Epithelial cell of esophagus (primary cell): Measurements from ENCODE around the gene LSM14A.

Experiments
- DNase-seq: peaks from one replicate; pipeline ENCODE4 v3.0.0; 2010; ENCODE audit warnings: low read depth
- H3K4me3 ChIP-seq: 2 replicates; pipeline ENCODE4 v1.5.1; 2011; ENCODE audit warnings: mild to moderate bottlenecking, low read length, control low read depth
- TF ChIP-seq, protein P1 (sequence below): IDR thresholded peaks from 2 replicates; pipeline ENCODE4 v1.5.1; 2011; ENCODE audit warnings: low read depth, mild to moderate bottlenecking, low read length, control low read depth, inconsistent platforms; ENCODE audit not compliant: insufficient read depth; ENCODE audit errors: missing control alignments

LSM14A gene

DNA sequence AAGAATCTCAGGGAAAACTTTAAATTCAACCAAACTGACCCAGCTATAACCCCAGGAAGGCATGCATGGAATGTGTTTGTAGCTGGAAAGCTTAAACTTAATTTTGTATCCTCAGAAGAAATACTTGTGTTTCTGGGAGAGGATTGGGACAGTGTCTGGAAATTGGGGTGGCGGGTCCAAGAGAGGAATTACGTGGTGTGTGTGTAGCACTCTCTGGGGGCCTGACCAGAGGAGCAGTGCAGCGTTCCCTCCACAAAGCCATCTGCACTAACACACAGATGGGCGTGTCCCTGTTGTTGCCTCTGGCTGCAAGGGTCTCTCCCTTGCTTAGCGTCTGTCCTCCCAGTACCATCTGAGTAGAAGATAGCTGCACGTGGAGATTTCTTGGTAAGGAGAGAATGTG is 88.5 kb downstream of the LSM14A start:
- no peak overlapping the region for H3K4me3 ChIP-seq
- TF ChIP-seq, protein P1, sequence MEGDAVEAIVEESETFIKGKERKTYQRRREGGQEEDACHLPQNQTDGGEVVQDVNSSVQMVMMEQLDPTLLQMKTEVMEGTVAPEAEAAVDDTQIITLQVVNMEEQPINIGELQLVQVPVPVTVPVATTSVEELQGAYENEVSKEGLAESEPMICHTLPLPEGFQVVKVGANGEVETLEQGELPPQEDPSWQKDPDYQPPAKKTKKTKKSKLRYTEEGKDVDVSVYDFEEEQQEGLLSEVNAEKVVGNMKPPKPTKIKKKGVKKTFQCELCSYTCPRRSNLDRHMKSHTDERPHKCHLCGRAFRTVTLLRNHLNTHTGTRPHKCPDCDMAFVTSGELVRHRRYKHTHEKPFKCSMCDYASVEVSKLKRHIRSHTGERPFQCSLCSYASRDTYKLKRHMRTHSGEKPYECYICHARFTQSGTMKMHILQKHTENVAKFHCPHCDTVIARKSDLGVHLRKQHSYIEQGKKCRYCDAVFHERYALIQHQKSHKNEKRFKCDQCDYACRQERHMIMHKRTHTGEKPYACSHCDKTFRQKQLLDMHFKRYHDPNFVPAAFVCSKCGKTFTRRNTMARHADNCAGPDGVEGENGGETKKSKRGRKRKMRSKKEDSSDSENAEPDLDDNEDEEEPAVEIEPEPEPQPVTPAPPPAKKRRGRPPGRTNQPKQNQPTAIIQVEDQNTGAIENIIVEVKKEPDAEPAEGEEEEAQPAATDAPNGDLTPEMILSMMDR: no peak
- DNase-seq: no peak

DNA sequence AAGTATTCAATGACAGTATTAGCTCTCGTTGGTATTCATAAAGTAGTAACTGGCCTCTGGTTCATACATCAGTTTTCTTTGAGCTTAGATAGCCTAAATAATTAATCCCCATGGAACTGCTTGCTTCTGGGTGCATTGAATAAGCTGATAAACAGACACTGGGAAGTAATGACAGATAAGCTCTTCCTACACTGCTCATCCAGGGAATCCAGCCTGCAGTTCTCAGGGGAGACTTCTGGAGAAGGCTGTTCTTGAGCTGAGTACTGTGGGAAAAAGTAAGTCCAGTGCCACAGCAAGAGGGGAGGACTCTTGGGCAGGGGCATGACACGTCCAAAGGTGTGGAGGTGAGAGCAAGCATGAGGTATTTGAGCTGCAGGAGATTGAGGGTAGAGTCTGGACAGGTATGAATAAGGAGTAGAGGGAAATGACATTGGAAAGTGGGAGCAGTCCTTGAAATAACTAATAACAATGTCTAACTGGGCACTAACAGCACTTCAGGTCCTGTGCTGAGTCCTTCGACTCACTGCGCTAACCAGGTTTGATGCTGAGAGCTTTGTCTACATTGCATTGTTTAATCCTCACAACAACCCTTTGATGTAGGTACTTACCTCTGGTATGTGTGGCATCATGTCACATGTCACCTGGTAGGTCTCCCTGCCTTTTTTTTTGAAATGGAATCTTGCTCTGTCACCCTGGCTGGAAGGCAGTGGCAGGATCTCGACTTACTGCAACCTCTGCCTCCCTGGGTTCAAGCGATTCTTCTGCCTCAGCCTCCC is 89.2 kb downstream of the LSM14A start:
- H3K4me3 ChIP-seq: no peak overlapping the region
- TF ChIP-seq, protein P1: no peak
- no peak for DNase-seq

DNA sequence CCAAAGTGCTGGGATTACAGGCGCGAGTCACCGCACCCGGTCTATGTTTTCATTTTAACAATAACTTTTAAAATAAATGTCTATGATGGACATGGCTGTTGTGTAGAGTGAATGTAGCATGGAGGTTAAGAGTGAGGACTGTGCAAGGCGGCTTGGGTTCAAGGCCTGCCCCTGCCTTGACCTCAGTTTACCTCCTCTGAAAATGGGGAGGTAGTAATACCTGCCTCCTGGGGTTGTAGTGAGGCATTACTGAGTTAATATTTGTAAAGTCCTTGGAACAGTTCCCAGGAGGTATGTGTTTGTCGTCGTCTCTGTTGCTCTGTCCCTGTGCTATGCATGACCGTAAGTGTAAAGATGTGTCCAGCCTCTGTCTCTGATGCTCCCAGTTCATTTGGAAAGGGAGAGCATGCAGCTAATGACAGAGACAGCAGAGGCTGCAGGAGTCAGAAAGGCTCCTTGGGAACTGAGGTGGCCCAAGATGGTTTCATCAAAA is 91.5 kb downstream of the LSM14A start:
- TF ChIP-seq, protein P1: no peak
- DNase-seq: no peak
- no peak overlapping the region for H3K4me3 ChIP-seq

DNA sequence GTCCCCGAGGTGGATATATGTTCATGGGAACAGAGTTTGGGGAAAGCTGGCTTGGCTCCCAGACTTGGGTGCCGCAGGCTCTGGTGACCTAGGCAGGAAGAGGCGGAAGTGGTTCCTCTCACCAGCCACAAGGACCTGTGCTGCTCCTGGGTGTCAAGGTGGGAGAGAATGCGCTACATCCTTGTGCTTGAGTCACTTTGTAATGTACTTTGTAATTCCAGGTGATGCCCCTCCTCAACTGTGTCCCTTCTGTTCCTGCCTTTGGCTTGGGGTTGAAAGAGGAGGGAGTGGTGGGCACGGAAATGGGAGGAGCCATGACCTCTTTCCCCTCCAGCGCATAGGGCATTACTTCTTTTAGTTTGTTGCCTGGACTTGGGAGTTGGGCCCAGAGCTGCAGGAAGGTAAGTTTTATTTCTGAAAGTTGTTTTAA is 92.9 kb downstream of the LSM14A start:
- DNase-seq: peak; percentile 79
- TF ChIP-seq, protein P1: no peak
- H3K4me3 ChIP-seq: no peak overlapping the region

DNA sequence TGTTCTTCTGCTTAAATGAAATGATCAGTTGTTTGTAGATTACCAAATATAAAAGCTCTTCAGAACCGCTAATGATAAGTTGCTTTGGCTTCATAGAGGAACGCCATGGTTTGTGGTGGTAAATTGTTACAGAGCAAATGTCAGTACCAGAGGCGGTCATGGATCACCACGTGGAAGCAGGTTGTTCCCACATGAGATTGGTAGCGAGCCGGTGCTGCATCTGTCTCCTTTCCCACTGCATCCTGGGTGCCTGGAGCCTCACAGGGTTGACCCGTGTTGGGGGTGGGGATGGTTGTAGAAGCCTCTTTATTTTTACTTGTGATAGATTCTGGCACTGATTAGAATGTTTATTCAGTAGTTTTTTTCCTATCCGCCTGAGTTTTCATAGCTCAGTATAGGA is 96.8 kb downstream of the LSM14A start:
- DNase-seq: no peak
- TF ChIP-seq, protein P1: no peak
- no peak overlapping the region for H3K4me3 ChIP-seq

DNA sequence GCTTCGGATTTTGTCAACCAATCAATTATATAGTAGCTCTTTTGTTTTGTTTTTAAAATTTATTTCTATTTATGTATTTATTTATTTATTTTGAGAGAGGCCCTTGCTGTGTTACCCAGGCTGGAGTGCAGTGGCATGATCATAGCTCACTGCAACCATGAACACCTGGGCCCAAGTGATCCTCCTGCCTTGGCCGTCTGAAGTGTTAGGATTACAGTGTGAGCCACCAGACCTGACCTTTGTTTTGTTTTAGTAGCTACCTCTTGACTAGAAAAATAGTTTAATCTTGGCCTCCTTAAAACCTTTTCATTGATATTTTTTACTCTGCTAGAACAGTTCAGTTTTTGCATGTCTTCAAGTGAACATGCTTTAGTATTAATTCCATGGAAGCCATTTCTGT is 97.2 kb downstream of the LSM14A start:
- no peak for DNase-seq
- no peak overlapping the region for H3K4me3 ChIP-seq
- TF ChIP-seq, protein P1: no peak
